RKO (cell line): Measurements from ENCODE around the gene GALK2.
"Not testable (repeated sequence)": the region's sequence is repeated elsewhere in the genome, so short reads cannot be mapped to it uniquely, and the experiment has no call there.

Experiments
- DNase-seq: peaks from one replicate; pipeline ENCODE4 v3.0.0-alpha.2; 2016; ENCODE audit warnings: low spot score

Gene GALK2

DNA sequence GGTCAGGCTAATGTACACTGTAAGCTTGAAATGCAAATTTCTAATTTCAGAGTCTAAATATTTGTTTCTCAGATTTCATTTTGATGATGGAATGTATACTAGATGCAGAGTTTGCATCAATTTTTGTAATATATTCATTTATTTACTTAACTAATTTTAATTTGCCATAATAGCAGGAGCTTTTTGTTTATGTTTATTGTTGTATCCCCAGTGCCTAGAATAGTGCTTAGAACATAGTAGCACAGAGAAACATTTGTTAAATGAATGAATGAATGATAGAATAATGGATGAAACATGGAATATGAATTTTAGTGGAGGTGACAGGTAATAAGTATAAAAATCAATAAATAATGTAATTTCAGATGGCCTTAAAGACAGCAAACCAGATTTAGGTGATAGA is 5.2 kb upstream of the GALK2 start:
- no peak for DNase-seq

- no peak for DNase-seq
Observed at GRCh38 chr15:49168016-49168415, 2.0 kb upstream of the GALK2 start.

DNA sequence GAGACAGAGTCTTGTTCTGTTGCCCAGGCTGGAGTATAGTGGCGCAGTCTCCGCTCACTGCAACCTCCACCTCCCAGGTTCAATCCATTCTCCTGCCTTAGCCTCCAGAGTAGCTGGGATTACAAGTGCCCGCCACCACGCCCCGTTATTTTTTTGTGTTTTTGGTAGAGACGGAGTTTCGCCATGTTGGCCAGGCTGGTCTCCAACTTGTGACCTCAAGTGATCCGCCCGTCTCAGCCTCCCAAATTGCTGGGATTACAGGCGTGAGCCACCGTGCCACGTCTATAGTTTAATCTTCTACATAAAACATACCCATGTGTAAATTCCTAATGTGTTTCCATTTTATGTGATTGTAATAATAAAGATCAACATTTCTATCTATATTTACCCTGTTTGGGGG is 1.7 kb downstream of the GALK2 start:
- DNase-seq, result peak; percentile 54

DNA sequence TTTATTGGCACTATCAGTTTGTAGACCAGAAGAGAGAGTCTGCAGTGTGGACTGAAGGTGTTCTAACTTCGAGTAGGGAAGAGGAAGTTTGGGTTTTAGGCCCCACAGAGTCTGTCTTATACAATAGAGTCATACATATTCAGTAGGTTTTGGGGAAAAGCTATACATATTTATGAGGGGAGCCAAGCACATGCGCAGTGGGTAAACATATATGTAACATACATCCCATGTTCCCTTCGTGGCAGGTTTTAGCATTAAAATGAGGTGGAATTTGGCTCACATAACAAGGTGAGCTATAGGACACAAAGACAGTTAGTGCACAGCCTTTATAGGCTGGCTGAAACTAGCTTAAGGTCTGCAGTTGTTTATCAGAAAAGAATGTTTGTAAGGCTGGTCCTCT is 4.9 kb downstream of the GALK2 start:
- no peak for DNase-seq

DNA sequence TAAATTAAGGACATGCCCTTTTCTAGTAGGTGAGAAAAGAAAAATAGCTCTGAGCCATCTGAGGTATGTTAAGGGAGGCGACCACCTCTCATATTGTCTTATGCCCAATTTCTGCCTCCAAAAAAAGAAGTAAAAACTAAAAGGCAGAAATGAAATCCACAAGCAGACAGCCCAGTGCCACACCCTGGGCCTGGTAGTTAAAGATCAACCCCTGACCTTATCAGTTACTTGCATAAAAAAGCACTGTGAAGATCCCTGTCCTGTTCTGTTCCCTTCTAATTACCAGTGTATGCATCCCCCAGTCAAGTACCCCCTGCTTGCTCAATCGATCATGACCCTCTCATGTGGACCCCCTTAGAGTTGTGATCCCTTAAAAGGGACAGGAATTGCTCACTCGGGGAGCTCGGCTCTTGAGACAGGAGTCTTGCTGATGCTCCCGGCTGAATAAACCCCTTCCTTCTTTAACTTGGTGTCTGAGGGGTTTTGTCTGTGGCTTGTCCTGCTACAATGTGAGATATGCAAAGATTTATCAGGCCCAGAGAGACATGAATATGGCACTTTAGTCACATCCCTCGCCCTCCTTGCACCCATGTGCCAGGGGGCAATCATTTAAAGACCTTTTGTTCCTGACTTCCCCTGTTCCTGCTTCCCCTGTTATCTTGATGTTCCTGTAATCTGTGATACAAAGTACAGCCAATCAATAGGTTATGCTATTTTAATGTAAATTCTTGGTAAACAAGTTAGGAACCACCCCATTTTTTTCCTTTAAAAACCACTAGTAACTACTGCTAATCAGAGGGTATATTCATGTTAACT is 5.7 kb downstream of the GALK2 start:
- not testable (repeated sequence) for DNase-seq

DNA sequence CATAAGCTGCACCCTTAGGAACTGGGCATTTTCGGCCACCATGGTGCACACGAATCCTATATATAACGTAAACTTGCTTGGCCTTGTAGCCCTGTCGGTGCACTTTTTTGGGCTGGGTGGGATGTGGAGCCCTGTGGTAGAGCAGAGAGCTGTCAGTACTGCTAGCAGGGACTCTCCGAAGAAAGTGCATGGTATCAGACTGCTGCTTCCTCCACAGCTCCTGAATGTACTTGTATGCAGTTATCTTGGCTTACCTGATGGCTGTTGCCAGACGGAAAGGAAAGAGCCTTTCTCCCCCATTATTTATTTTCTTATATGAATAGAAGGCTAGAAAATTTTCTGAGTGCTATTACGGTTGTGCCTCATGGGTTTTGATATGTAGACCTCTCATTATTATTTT is 8.4 kb downstream of the GALK2 start:
- DNase-seq, result no peak

- no peak for DNase-seq
Observed at GRCh38 chr15:49179433-49180190, 9.6 kb downstream of the GALK2 start.

DNA sequence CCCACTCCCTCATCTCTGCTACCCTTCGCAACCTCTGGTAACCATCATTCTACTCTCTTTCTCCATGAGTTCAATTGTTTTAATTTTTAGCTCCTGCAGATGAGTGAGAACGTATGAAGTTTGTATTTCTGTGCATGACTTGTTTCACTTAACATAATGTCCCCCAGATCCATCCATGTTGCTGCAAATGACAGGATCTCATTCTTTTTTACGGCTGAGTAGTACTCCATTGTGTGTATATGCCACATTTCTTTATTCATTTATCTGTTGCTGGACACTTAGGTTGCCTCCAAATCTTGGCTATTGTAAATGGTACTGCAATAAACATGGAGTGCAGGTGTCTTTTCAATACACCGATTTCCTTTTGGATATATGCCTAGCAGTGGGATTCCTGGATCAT is 12.1 kb downstream of the GALK2 start:
- no peak for DNase-seq

DNA sequence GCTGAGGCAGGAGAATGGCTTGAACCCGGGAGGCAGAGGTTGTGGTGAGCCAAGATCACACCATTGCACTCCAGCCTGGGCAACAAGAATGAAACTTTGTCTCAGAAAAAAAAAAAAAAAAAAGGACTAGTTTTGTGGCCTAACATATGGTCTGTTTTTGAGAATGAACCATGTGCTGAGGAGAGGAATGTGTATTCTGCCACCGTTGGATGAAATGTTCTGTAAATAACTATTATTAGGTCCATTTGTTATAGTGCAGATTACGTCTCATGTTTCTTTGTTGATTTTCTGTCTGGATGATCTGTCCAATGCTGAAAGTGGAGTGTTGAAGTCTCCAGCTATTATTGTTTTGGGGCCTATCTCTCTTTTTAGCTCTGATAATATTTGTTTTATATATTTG is 13.7 kb downstream of the GALK2 start:
- not testable (repeated sequence) for DNase-seq

DNA sequence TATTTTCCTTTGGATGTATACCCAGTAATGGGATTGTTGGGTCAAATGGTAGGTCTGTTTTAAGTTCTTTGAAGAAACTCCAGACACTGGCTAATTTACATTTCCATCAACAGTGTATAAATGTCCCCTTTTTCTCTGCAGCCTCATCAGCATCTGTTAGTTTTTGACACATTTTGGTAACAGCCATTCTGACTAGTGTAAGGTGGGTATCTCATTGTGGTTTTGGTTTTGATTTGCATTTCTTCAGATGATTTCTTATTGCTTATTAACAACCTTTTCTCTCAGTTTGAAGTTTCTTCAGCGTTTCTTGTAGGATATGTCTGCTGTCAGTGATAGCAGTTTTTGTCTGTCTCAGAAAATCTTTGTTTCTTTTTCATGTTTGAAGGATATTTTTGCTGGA is 15.4 kb downstream of the GALK2 start:
- DNase-seq, result no peak

- peak; percentile 55 for DNase-seq
Observed at GRCh38 chr15:49187549-49188245, 17.6 kb downstream of the GALK2 start.

DNA sequence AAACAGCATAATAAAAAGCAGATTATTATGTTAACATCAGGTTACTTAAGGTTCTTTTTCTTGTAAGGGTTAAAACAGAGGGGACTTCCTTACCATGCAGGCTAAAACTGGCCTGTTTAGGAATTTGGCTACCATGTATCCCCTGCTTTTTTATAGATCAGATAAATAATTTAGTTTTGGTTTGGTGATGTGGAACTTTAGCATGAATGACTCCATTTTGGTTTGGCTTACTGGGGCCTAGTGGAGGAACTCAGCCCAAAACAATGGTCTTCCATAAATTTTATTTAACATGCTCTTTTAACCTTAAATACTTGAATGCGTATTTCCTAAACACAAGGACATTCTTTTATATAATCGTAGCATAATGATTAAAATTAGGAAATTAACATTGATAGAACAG is 18.9 kb downstream of the GALK2 start:
- DNase-seq, result no peak

DNA sequence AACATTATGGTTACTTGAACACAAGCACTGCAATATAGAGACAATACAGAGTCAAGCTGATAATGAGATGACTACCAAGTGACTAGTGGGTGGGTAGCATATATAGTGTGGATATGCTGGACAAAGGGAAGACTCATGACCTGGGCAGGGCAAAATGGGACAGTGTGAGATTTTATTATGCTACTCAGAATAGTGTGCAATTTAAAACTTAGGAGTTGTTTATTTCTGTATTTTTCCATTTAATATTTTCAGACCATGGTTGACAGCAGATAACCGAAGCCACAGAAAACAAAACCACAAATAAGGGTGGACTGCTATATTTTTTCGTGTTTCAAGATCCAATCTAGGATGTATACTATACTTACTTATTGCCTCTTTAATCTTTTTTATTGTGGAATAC is 19.6 kb downstream of the GALK2 start:
- peak; percentile 11 for DNase-seq

GRCh38 chr15:49190586-49190985 is 20.5 kb downstream of the GALK2 start:
- no peak for DNase-seq

DNA sequence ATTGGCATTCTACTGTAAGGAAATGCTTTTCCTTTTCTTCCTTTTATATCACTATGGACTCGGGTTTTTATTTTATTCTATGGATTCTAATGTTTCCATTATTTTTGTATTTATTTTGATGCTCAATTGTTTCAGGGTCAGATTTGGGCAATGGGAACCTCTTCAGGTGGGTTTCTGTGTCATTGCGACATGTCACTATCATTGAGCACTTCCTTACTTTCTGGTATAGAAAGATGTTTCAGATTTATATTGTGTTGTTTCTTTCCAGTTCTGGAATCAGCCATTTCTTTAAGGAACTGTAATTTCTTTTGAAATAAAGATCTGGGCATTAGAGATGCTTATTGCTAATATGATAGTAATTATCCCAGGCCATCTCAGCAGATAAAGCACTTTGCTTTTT is 21.8 kb downstream of the GALK2 start:
- no peak for DNase-seq

- no peak for DNase-seq
Observed at GRCh38 chr15:49196856-49197255, 26.8 kb downstream of the GALK2 start.

DNA sequence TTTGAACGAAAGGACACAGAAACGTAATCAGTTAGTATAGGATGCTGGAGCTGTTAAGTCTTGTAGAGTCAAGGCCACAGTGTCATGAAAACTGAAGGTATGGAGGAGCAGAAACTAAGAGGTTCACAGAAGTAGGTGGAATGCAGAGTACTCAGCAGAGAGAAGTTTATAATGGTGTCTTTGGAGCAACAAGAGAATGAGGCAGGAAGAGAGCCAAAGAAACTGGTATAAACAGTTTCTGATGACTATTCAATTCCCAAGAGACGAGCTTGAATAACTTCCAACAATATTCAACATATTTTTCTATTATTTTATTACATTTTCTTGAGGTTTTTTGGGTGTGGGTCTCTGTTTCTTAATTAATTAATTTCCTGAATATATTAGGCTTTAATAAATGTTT is 29.6 kb downstream of the GALK2 start:
- no peak for DNase-seq

- DNase-seq, result no peak
Observed at GRCh38 chr15:49200347-49200746, 30.3 kb downstream of the GALK2 start.

DNA sequence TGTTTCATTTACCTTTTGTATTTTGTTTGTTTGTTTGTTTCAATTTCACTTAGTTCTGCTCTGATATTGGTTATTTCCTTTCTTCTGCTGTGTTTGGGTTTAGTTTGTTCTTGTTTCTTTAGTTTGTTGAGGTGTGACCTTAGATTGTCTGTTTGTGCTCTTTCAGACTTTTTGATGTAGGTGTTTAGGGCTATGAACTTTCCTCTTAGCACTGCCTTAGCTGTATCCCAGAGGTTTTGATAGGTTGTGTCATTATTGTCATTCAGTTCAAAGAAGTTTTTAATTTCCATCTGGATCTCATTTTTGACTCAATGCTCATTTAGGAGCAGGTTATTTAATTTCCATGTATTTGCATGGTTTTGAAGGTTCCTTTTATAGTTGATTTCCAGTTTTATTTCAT is 38.1 kb downstream of the GALK2 start:
- not testable (repeated sequence) for DNase-seq

GRCh38 chr15:49212897-49213296 is 42.9 kb downstream of the GALK2 start:
- DNase-seq, result no peak

GRCh38 chr15:49215768-49216739 is 46.0 kb downstream of the GALK2 start:
- DNase-seq, result peak; percentile 12
